ENCODE results near the gene NT5M.

NT5M gene

DNA sequence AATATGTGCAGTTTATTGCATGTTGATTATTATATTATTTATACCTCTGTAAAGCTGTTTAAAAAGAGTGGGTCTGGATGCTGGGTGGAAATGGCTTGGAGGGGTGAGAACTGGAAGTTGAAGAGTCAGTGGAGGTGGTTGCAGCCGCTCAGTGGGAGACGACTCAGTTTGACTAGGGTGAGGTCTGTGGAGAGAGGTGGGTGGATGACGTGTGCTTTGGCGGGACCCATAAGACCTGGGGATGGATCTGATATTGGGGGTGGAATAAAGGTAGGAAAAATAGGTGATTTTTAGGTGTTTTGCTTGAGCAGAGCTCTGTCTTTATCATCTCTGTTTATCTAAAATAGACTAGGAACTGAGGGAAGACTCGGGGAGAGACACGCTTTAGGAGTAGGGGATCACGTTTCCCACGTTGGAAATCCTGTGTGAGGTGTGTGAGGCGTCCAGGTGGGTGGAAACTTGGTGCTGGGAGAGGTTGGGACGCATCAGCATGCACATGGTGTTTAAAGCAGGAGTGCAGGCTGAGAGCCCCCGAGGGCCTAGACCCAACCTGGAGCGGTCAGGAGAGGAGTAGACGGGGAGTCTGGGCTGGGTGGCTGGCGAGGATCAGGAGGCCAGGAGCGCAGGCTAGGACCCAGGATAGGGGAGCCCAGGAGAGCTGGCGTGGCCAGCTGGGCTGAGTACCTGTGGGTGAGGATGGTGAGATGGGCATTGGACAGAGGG is 17.2 kb downstream of the NT5M start:
- H3K4me3 ChIP-seq (ENCODE audit: low read depth in 1 of 5, low read length in 5 of 5): no peak overlapping the region
- no peaks in the 10 kb centered on the region for H3K9me3 ChIP-seq (ENCODE audit: control insufficient read depth in 5 of 5, low read length in 5 of 5)
- H3K27ac ChIP-seq (ENCODE audit: low read depth, low read length): no peak overlapping the region
- no peaks in the 10 kb centered on the region for H3K27me3 ChIP-seq (ENCODE audit: control insufficient read depth in 5 of 5, insufficient read depth in 4 of 5, low read length in 5 of 5)
- H3K9ac ChIP-seq (ENCODE audit: low read length in 5 of 5): no peak overlapping the region
- peaks cover 0 to 6% (median under 1%) of the 10 kb centered on the region in 5 donors for H3K36me3 ChIP-seq (ENCODE audit: control insufficient read depth in 5 of 5, insufficient read depth in 5 of 5, low read length in 5 of 5)
- no peaks in the 10 kb centered on the region for H3K4me1 ChIP-seq (ENCODE audit: control insufficient read depth in 5 of 5, insufficient read depth in 5 of 5, low read length in 5 of 5)

DNA sequence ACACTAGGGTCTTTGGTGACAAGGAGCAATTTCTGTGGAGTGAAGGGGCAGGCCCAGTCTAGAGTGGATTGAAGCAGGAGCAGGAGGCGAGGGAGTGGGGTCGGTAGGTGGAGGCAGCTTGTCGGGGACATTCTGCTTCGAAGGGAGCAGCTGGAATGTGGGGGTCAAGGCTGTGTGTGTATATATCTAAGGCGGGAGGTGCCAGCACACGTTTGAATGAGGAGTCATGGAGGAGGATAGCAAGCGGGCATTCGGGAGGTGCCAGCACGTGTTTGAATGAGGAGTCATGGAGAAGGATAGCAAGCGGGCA is 17.7 kb downstream of the NT5M start:
- no peaks in the 10 kb centered on the region for H3K4me1 ChIP-seq (ENCODE audit: control insufficient read depth in 5 of 5, insufficient read depth in 5 of 5, low read length in 5 of 5)
- no peak overlapping the region for H3K9ac ChIP-seq (ENCODE audit: low read length in 5 of 5)
- no peaks in the 10 kb centered on the region for H3K9me3 ChIP-seq (ENCODE audit: control insufficient read depth in 5 of 5, low read length in 5 of 5)
- no peak overlapping the region for H3K27ac ChIP-seq (ENCODE audit: low read depth, low read length)
- H3K4me3 ChIP-seq (ENCODE audit: low read depth in 1 of 5, low read length in 5 of 5): no peak overlapping the region
- no peaks in the 10 kb centered on the region for H3K27me3 ChIP-seq (ENCODE audit: control insufficient read depth in 5 of 5, insufficient read depth in 4 of 5, low read length in 5 of 5)
- H3K36me3 ChIP-seq (ENCODE audit: control insufficient read depth in 5 of 5, insufficient read depth in 5 of 5, low read length in 5 of 5): peaks cover 0 to 9% (median 2%) of the 10 kb centered on the region in 5 donors

DNA sequence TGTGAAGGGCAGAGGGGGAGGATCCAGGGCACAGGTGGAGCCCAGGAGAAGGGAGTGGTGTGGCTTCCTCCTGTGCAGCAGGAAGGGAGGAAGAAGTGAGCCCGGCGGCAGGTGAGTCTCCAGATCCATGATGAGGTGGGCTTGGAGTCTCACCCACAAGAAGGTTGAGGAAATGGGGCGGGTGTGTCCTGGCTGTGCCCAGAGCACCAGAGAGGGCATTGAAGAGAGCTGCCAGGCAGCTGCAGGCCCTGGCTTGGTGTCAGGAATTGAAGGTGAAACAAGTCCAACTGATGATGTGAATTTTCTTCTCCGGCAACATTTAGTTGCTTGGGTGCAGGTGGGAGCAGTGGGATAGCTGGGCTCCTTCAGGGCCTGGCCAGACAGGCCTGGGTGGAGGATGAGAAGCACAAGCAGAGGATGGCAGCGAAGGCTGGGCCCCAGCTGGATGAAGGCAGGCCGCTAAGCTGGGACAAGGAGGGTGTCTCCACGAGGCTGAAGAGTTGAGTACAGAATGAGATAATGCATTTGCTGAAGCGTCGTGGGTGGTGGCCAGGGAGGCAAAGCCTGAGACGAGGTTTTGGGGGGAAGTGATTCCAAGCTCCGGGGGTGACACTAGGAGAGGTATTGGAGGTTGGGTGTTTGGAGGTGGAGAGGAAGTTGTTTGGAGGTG is 18.3 kb downstream of the NT5M start:
- Histone ChIP-seq H3K4me3 (ENCODE audit: low read depth in 1 of 5, low read length in 5 of 5) (no peak overlapping the region), H3K36me3 (ENCODE audit: control insufficient read depth in 5 of 5, insufficient read depth in 5 of 5, low read length in 5 of 5) (peaks cover 0 to 14% (median 4%) of the 10 kb centered on the region in 5 donors), H3K4me1 (ENCODE audit: control insufficient read depth in 5 of 5, insufficient read depth in 5 of 5, low read length in 5 of 5) (no peaks in the 10 kb centered on the region), H3K27me3 (ENCODE audit: control insufficient read depth in 5 of 5, insufficient read depth in 4 of 5, low read length in 5 of 5) (no peaks in the 10 kb centered on the region), H3K27ac (ENCODE audit: low read depth, low read length) (no peak overlapping the region), H3K9ac (ENCODE audit: low read length in 5 of 5) (no peak overlapping the region), H3K9me3 (ENCODE audit: control insufficient read depth in 5 of 5, low read length in 5 of 5) (no peaks in the 10 kb centered on the region)

DNA sequence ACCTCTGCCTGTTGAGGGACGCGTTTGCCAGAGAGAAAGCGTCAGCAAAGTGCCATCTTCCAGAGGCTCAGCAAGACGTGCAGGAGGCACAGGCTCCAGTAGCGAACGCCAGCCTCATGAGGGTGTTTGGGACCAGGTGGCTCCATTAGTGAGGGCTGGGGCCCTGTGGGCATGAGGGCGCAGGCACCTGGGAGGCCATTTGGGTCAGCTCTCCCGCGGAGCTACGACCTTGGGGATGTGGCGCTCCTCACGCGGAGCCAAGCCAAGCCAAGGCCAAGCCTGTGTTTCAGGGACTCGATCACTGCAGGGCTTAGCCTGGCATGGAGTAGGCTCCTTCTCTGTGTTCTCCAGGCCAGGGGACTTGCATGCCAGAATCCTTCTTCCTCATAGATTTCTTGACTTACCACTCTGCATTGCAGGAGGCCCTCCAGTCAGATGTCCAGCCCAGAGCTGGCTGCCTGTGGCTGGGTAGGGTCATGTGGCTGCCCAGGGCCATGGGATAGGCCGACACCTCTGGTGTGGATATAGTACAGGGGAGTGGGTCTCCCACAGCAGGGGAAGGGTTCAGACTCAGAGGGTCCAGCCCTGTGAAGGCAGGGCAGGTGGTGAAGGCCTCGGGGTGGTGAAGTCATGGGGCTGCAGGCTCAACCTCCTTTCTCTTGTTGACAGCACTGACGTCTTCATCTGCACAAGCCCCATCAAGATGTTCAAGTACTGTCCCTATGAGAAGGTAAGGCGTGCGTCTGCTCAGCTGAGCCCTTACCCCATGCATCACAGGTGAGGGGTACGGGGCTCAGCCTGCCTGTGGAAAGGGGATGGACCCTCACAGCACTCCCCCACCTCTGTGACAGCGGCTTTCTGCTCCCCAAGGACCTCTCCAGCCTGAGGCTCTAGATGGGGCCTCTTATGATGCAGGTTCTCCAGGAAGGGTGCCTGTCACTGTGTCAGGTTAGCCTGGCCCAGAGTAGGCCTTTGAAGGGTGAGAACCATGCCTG is 19.6 kb downstream of the NT5M start:
- no peaks in the 10 kb centered on the region for H3K4me1 ChIP-seq (ENCODE audit: control insufficient read depth in 5 of 5, insufficient read depth in 5 of 5, low read length in 5 of 5)
- H3K9ac ChIP-seq (ENCODE audit: low read length in 5 of 5): no peak overlapping the region
- no peaks in the 10 kb centered on the region for H3K27me3 ChIP-seq (ENCODE audit: control insufficient read depth in 5 of 5, insufficient read depth in 4 of 5, low read length in 5 of 5)
- H3K9me3 ChIP-seq (ENCODE audit: control insufficient read depth in 5 of 5, low read length in 5 of 5): no peaks in the 10 kb centered on the region
- no peak overlapping the region for H3K27ac ChIP-seq (ENCODE audit: low read depth, low read length)
- no peak overlapping the region for H3K4me3 ChIP-seq (ENCODE audit: low read depth in 1 of 5, low read length in 5 of 5)
- H3K36me3 ChIP-seq (ENCODE audit: control insufficient read depth in 5 of 5, insufficient read depth in 5 of 5, low read length in 5 of 5): peaks cover 0 to 16% (median 4%) of the 10 kb centered on the region in 5 donors

DNA sequence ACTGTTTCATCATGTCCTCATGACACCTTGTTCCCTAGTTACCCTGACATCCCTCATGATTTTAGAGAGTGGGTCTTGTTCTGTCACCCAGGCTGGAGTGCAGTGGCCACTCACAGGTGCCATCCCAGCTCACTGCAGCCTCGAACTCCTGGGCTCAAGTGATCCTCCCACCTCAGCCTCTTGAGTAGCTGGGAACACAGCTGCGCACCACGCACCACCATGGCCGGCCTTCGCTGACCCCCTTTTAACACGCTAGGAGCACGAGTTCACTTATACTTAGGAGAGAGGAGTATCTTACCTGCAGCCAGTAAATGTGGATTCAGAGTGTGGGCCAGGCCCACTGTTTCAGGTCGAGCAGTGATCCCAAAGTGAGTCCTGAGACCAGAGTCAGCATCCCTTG is 21.4 kb downstream of the NT5M start:
- Histone ChIP-seq H3K4me1 (ENCODE audit: control insufficient read depth in 5 of 5, insufficient read depth in 5 of 5, low read length in 5 of 5) (no peaks in the 10 kb centered on the region), H3K4me3 (ENCODE audit: low read depth in 1 of 5, low read length in 5 of 5) (no peak overlapping the region), H3K27ac (ENCODE audit: low read depth, low read length) (no peak overlapping the region), H3K27me3 (ENCODE audit: control insufficient read depth in 5 of 5, insufficient read depth in 4 of 5, low read length in 5 of 5) (no peaks in the 10 kb centered on the region), H3K9me3 (ENCODE audit: control insufficient read depth in 5 of 5, low read length in 5 of 5) (no peaks in the 10 kb centered on the region), H3K9ac (ENCODE audit: low read length in 5 of 5) (no peak overlapping the region), H3K36me3 (ENCODE audit: control insufficient read depth in 5 of 5, insufficient read depth in 5 of 5, low read length in 5 of 5) (peaks cover 0 to 16% (median 4%) of the 10 kb centered on the region in 5 donors)

DNA sequence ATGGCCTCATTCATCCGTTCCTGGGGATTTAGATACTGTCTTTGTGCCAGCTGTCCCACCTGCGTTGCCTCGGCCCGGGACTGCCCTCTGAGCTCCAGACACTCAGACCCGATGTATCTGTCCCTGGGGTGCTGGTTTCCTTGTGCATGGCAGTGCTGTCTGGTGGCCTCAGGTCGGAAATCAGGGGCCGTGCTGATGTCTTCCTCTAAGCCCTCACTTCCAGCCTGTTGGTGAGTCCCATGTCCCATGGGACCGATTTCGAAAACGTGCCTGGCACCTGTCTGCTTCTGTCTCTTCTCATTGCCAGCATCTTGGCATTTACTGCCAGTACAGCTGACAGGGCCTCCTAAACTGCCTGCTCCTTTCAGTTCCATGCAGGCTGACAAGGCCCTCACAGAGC is 22.1 kb downstream of the NT5M start:
- Histone ChIP-seq H3K4me1 (ENCODE audit: control insufficient read depth in 5 of 5, insufficient read depth in 5 of 5, low read length in 5 of 5) (no peaks in the 10 kb centered on the region), H3K4me3 (ENCODE audit: low read depth in 1 of 5, low read length in 5 of 5) (no peak overlapping the region), H3K27me3 (ENCODE audit: control insufficient read depth in 5 of 5, insufficient read depth in 4 of 5, low read length in 5 of 5) (no peaks in the 10 kb centered on the region), H3K27ac (ENCODE audit: low read depth, low read length) (no peak overlapping the region), H3K9me3 (ENCODE audit: control insufficient read depth in 5 of 5, low read length in 5 of 5) (no peaks in the 10 kb centered on the region), H3K36me3 (ENCODE audit: control insufficient read depth in 5 of 5, insufficient read depth in 5 of 5, low read length in 5 of 5) (peaks cover 0 to 16% (median 4%) of the 10 kb centered on the region in 5 donors), H3K9ac (ENCODE audit: low read length in 5 of 5) (no peak overlapping the region)

DNA sequence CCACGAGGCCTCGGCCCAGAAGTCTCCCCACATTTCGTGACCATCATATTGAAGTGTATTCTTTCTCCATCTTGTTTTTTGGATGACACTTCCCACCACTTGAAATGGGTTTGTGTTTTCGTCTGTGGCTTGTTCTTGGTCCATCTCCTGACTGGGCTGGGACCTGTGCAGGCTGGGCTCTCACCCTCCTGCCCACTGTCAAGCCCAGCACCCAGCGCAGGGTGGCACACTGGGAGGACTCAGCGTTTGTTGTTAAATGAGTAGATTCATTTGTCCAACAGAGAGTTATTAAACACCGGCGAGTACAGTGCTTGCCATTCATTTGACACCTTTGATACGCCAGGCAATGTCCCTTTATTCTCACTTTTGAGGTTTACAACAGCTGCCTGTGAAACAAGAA is 22.6 kb downstream of the NT5M start:
- Histone ChIP-seq H3K4me3 (ENCODE audit: low read depth in 1 of 5, low read length in 5 of 5) (no peak overlapping the region), H3K9me3 (ENCODE audit: control insufficient read depth in 5 of 5, low read length in 5 of 5) (no peaks in the 10 kb centered on the region), H3K4me1 (ENCODE audit: control insufficient read depth in 5 of 5, insufficient read depth in 5 of 5, low read length in 5 of 5) (no peaks in the 10 kb centered on the region), H3K27ac (ENCODE audit: low read depth, low read length) (no peak overlapping the region), H3K9ac (ENCODE audit: low read length in 5 of 5) (no peak overlapping the region), H3K27me3 (ENCODE audit: control insufficient read depth in 5 of 5, insufficient read depth in 4 of 5, low read length in 5 of 5) (no peaks in the 10 kb centered on the region), H3K36me3 (ENCODE audit: control insufficient read depth in 5 of 5, insufficient read depth in 5 of 5, low read length in 5 of 5) (peaks cover 0 to 16% (median 4%) of the 10 kb centered on the region in 5 donors)

DNA sequence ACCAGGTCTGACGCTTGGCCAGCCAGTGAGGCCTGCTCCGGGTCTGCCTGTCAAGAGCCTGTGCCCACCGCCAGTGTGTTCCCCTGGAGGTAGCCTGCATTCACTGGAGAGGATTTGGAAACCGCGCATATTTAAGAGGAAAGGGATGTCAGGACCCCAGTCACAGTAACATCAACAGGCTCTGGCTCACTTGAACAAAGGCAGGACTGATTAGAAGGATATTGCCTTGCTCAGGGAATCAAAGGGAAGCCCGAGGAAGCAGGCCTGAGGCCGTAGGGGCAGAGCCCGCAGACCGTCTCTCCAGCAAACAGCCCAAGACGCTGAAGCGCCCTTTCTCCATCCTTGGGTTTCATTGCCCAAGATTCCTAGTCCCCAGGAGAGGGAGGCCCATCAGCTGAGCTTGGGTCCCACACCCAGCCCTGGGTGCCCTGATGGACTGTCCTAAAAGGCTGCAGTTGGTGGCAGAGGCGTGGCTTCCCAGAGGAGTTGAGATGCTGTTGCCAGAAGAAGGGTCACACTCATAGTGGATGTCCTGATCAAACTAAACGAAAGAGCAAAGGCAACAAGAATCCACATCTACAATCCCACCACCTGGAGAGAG is 23.2 kb downstream of the NT5M start:
- Histone ChIP-seq H3K27ac (ENCODE audit: low read depth, low read length) (no peak overlapping the region), H3K36me3 (ENCODE audit: control insufficient read depth in 5 of 5, insufficient read depth in 5 of 5, low read length in 5 of 5) (peaks cover 0 to 16% (median 4%) of the 10 kb centered on the region in 5 donors), H3K4me3 (ENCODE audit: low read depth in 1 of 5, low read length in 5 of 5) (no peak overlapping the region), H3K27me3 (ENCODE audit: control insufficient read depth in 5 of 5, insufficient read depth in 4 of 5, low read length in 5 of 5) (no peaks in the 10 kb centered on the region), H3K9ac (ENCODE audit: low read length in 5 of 5) (no peak overlapping the region), H3K9me3 (ENCODE audit: control insufficient read depth in 5 of 5, low read length in 5 of 5) (no peaks in the 10 kb centered on the region), H3K4me1 (ENCODE audit: control insufficient read depth in 5 of 5, insufficient read depth in 5 of 5, low read length in 5 of 5) (no peaks in the 10 kb centered on the region)

DNA sequence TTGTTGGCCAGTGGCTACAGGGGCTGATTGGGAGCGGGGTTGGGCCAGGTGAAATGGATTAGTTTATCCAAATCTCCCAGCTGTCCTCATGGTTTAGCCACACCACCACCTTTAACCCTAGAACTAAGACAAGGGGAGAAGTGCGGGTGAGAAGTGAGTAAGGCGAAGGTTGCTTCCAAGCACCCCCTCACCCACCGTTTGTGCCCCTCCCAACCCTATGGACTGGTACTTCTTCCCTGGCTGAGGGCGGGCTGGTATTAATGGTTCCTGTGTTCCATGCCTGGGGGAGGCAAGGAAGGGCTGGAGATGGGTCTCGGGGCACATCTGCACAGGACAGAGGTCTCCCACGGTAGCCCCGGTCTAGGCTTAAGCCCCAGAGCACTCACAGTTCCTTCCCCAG is 25.1 kb downstream of the NT5M start:
- H3K36me3 ChIP-seq (ENCODE audit: control insufficient read depth in 5 of 5, insufficient read depth in 5 of 5, low read length in 5 of 5): peaks cover 0 to 11% (median 4%) of the 10 kb centered on the region in 5 donors
- H3K27ac ChIP-seq (ENCODE audit: low read depth, low read length): no peak overlapping the region
- H3K27me3 ChIP-seq (ENCODE audit: control insufficient read depth in 5 of 5, insufficient read depth in 4 of 5, low read length in 5 of 5): no peaks in the 10 kb centered on the region
- H3K4me1 ChIP-seq (ENCODE audit: control insufficient read depth in 5 of 5, insufficient read depth in 5 of 5, low read length in 5 of 5): no peaks in the 10 kb centered on the region
- H3K9me3 ChIP-seq (ENCODE audit: control insufficient read depth in 5 of 5, low read length in 5 of 5): no peaks in the 10 kb centered on the region
- H3K4me3 ChIP-seq (ENCODE audit: low read depth in 1 of 5, low read length in 5 of 5): no peak overlapping the region
- no peak overlapping the region for H3K9ac ChIP-seq (ENCODE audit: low read length in 5 of 5)
